DND-41 (cell line): ENCODE data around the gene PVRIG.
"Not testable (repeated sequence)": the region's sequence is repeated elsewhere in the genome, so short reads cannot be mapped to it uniquely, and the experiment has no call there.

Experiments
- ATAC-seq: fragments of 200-7000 bp; cut with Tn5 transposase; 3 replicates; pipeline ENCODE4 v1.9.1; 2021; ENCODE audit warnings: low read depth; ENCODE audit not compliant: insufficient read depth
- DNase-seq: peaks from one replicate; pipeline ENCODE4 v3.0.0-alpha.2; 2020
- H2AFZ ChIP-seq: 2 replicates; pipeline ENCODE4 v1.6.0; 2012; ENCODE audit warnings: low read depth, low read length
- H3K27ac ChIP-seq: 2 replicates; pipeline ENCODE4 v1.5.1; 2012; ENCODE audit warnings: low read length, inconsistent platforms
- H3K27me3 ChIP-seq: fragments of 200-600 bp; sonication (generic); 2 replicates; pipeline ENCODE4 v1.6.0; 2012; ENCODE audit warnings: low read length, mild to moderate bottlenecking, inconsistent platforms; ENCODE audit not compliant: insufficient read depth, poor library complexity
- H3K36me3 ChIP-seq: 2 replicates; pipeline ENCODE4 v1.5.1; 2012; ENCODE audit warnings: low read length, inconsistent platforms; ENCODE audit not compliant: insufficient read depth
- H3K4me1 ChIP-seq: 2 replicates; pipeline ENCODE4 v1.5.1; 2012; ENCODE audit warnings: mild to moderate bottlenecking, low read length; ENCODE audit not compliant: insufficient read depth
- H3K4me2 ChIP-seq: 2 replicates; pipeline ENCODE4 v1.6.0; 2012; ENCODE audit warnings: mild to moderate bottlenecking, moderate library complexity, low read length, inconsistent platforms; ENCODE audit not compliant: insufficient read depth
- H3K4me3 ChIP-seq, 2 experiments: fragments of 200-600 bp in 1 of 2; shearing (Covaris generic) in 1 of 2; 2 replicates each; pipeline ENCODE4 v1.5.1; 2012 to 2016; ENCODE audit warnings: inconsistent platforms in 2 of 2, low read length in 2 of 2, mild to moderate bottlenecking in 2 of 2, low read depth in 1 of 2, moderate library complexity in 1 of 2
- H3K79me2 ChIP-seq: 2 replicates; pipeline ENCODE4 v1.6.0; 2012; ENCODE audit warnings: low read length, inconsistent platforms; ENCODE audit not compliant: insufficient read depth
- H3K9ac ChIP-seq: 2 replicates; pipeline ENCODE4 v1.6.0; 2012; ENCODE audit warnings: low read depth, mild to moderate bottlenecking, inconsistent platforms, low read length, moderate library complexity
- H3K9me3 ChIP-seq: 2 replicates; pipeline ENCODE4 v1.5.1; 2012; ENCODE audit warnings: low read length, moderate library complexity, mild to moderate bottlenecking, inconsistent platforms; ENCODE audit not compliant: insufficient read depth, severe bottlenecking
- H4K20me1 ChIP-seq: 2 replicates; pipeline ENCODE4 v1.6.0; 2012; ENCODE audit warnings: low read length; ENCODE audit not compliant: insufficient read depth
- CTCF ChIP-seq: IDR thresholded peaks from 2 replicates; pipeline ENCODE4 v1.5.1; 2012; ENCODE audit warnings: borderline replicate concordance, low read length, moderate library complexity, mild to moderate bottlenecking; ENCODE audit not compliant: poor library complexity, severe bottlenecking; ENCODE audit errors: extremely low read depth
- EZH2 ChIP-seq: IDR thresholded peaks from 3 replicates; pipeline ENCODE4 v1.6.1; 2012; ENCODE audit warnings: borderline replicate concordance, low read depth, mild to moderate bottlenecking, moderate library complexity, low read length, inconsistent platforms; ENCODE audit not compliant: severe bottlenecking

The PVRIG gene

DNA sequence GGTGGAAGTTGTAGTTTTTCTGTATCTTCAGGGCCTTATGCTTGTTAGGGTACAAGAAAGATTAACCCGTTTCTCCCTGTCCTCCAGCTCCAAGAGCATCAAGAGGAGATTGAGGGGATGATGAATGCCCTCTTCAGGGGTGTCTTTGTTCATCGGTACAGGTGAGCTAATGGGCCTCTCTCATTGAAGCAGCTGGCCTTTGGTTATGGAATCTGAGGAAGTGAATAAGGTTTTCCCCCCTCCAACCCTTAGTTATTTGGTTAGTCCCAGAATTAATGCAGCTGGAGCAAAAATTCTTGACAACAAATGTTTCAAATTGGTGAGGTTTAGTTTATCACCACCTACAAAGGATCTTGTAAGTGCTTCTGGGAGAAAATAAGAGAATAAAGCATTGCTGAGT, 24.5 kb upstream of the PVRIG start:
- DNase-seq: no peak
- TF ChIP-seq EZH2: no peak
- no peak for TF ChIP-seq CTCF
- no peak overlapping the region for H3K4me2 ChIP-seq
- H3K9me3 ChIP-seq: no peaks in the 10 kb centered on the region
- H2AFZ ChIP-seq: no peak overlapping the region
- H3K4me1 ChIP-seq: no peaks in the 10 kb centered on the region
- H3K27me3 ChIP-seq: no peaks in the 10 kb centered on the region
- no peaks in the 10 kb centered on the region for H3K79me2 ChIP-seq
- no peak for ATAC-seq
- no peak overlapping the region for H3K27ac ChIP-seq
- H3K4me3 ChIP-seq: no peak overlapping the region
- H3K9ac ChIP-seq: no peak overlapping the region
- H4K20me1 ChIP-seq: no peaks in the 10 kb centered on the region
- no peaks in the 10 kb centered on the region for H3K36me3 ChIP-seq

GRCh38 chr7:100195901-100196322, 23.8 kb upstream of the PVRIG start:
- H3K79me2 ChIP-seq, H3K27me3 ChIP-seq, H2AFZ ChIP-seq, H3K9ac ChIP-seq, H3K9me3 ChIP-seq, H4K20me1 ChIP-seq, DNase-seq, H3K4me2 ChIP-seq, H3K27ac ChIP-seq, H3K4me3 ChIP-seq, H3K4me1 ChIP-seq, ATAC-seq, H3K36me3 ChIP-seq: not testable (repeated sequence)

DNA sequence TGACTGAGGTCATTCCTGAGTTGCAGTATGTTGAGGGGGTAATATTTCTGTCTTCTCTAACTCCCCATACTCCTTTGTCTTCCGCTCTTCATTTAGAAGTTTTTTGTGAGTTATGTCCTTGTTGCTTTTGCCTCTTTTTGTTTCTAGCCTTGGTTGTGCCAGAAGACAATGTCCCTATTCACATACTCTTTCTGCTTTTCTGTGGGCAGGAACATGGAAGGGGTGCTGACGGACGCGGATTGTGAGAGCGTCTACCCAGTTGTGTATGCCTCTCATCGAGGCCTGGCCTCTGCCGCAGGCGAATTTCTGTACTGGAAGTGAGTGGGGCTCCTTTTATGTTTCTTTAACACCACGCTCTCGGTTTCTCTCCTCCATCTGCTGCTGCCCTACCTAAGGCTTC, 21.5 kb upstream of the PVRIG start:
- H3K4me3 ChIP-seq: no peak overlapping the region
- no peaks in the 10 kb centered on the region for H3K9me3 ChIP-seq
- no peaks in the 10 kb centered on the region for H3K36me3 ChIP-seq
- no peak overlapping the region for H3K4me2 ChIP-seq
- no peaks in the 10 kb centered on the region for H4K20me1 ChIP-seq
- ATAC-seq (no peak), DNase-seq (no peak)
- H3K4me1 ChIP-seq: no peaks in the 10 kb centered on the region
- H3K27me3 ChIP-seq: no peaks in the 10 kb centered on the region
- H3K9ac ChIP-seq: no peak overlapping the region
- no peak overlapping the region for H3K27ac ChIP-seq
- no peaks in the 10 kb centered on the region for H3K79me2 ChIP-seq
- TF ChIP-seq EZH2 (no peak), CTCF (no peak)
- no peak overlapping the region for H2AFZ ChIP-seq

- H3K4me1 ChIP-seq: no peaks in the 10 kb centered on the region
- H4K20me1 ChIP-seq: no peaks in the 10 kb centered on the region
- H3K4me2 ChIP-seq: no peak overlapping the region
- H3K9me3 ChIP-seq: no peaks in the 10 kb centered on the region
- DNase-seq (no peak), ATAC-seq (no peak)
- H3K9ac ChIP-seq: no peak overlapping the region
- no peaks in the 10 kb centered on the region for H3K27me3 ChIP-seq
- TF ChIP-seq EZH2: no peak
- no peak for TF ChIP-seq CTCF
- H3K79me2 ChIP-seq: no peaks in the 10 kb centered on the region
- no peak overlapping the region for H2AFZ ChIP-seq
- no peaks in the 10 kb centered on the region for H3K36me3 ChIP-seq
- no peak overlapping the region for H3K27ac ChIP-seq
- no peak overlapping the region for H3K4me3 ChIP-seq
Measured at GRCh38 chr7:100200693-100201092, 19.1 kb upstream of the PVRIG start.
